SK-N-MC (cell line): ENCODE measurements around the gene HOXA1.

Source experiments
- EZH2 ChIP-seq: fragments of 200-600 bp; sonication (generic); IDR thresholded peaks from one replicate; pipeline ENCODE4 v1.6.1; 2017; ENCODE audit warnings: antibody characterized with exemption
- FOXP2 ChIP-seq: optimal IDR thresholded peaks from 2 replicates; pipeline ENCODE3; 2011; ENCODE audit warnings: mild to moderate bottlenecking, moderate library complexity; ENCODE audit not compliant: insufficient read depth; ENCODE audit errors: extremely low read length, control extremely low read depth
- POLR2AphosphoS5 ChIP-seq: IDR thresholded peaks from 2 replicates; pipeline ENCODE4 v1.6.1; 2012; ENCODE audit warnings: mild to moderate bottlenecking, low read depth, low read length, borderline replicate concordance

DNA sequence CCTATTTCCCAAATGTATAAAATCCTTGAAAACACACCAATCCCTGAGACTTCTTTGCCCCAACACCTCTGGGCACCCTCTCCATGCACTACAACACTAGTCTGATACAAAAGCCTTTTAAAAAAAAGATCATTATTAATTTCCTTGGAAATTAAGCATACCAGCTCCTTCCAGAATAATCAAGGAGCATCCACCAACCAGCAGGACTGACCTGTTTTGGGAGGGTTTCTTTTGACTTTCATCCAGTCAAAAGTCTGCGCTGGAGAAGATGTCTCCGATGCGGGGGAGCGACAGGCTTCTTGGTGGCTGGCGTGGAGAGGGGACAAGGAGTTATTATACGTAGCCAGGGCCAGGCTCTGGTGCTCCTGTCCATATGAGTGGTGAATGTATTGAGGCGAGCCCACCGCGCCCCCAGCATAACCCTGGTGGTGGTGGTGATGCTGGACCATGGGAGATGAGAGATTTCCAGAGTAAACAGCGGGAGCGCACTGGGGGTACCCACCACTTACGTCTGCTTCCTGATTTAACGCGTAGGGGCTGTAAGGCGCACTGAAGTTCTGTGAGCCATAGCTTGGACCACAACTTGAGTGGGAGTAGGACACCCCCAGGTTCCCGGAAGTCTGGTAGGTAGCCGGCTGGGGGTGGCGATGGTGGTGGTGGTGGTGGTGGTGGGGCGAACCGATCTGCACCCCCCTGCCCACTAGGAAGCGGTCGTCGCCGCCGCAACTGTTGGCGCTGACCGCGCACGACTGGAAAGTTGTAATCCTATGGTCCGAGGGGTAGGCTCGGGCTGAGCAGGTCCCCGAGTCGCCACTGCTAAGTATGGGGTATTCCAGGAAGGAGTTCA, 527 bp downstream of the HOXA1 start:
- TF ChIP-seq EZH2 (no peak), POLR2AphosphoS5 (no peak), FOXP2 (no peak)
